Cardiac muscle cell (in vitro differentiated cells and primary cell): ENCODE data around the gene CLEC4M. TPM values are rescaled to one million over a fixed set of nuclear protein-coding genes. Genes with fewer than 3 reads are reported as not detected.
"Not testable (repeated sequence)": the region's sequence is repeated elsewhere in the genome, so short reads cannot be mapped to it uniquely, and the experiment has no call there.

Experiments
- DNase-seq, 2 donors: peaks; one replicate each; pipeline versions ENCODE4 v3.0.0 to v3.0.0-alpha.2; 2010 to 2017; ENCODE audit warnings: low read depth in 1 of 2, low spot score in 1 of 2
- H3K27ac ChIP-seq: fragments of 200-600 bp; sonication (generic); 2 replicates; pipeline ENCODE4 v1.5.1; 2016
- H3K27me3 ChIP-seq: fragments of 200-600 bp; sonication (generic); 2 replicates; pipeline ENCODE4 v1.6.0; 2016; ENCODE audit warnings: control low read depth
- H3K36me3 ChIP-seq: fragments of 200-600 bp; sonication (generic); 2 replicates; pipeline ENCODE4 v1.5.1; 2016; ENCODE audit warnings: control low read depth
- H3K4me1 ChIP-seq: fragments of 200-600 bp; sonication (generic); 2 replicates; pipeline ENCODE4 v1.8.1; 2017; ENCODE audit warnings: low read depth, mild to moderate bottlenecking, mixed run types
- H3K4me3 ChIP-seq: fragments of 200-600 bp; sonication (generic); 2 replicates; pipeline ENCODE4 v1.5.1; 2016; ENCODE audit warnings: mild to moderate bottlenecking
- H3K9me3 ChIP-seq: fragments of 200-600 bp; sonication (generic); 2 replicates; pipeline ENCODE4 v1.5.1; 2017; ENCODE audit warnings: low read depth, mild to moderate bottlenecking, control low read depth
- polyA plus RNA-seq: library from polyadenylated mRNA; unstranded; fragments of >200 nt; fragmentation: Nextera tagmentation; extraction: Ambion mirVana; gene quantifications from 2 replicates; pipeline ENCODE4 v1.2.1, GENCODE V29; 2016
- total RNA-seq: library from RNA; depleted of rRNA; stranded (reverse); fragments of >200 nt; gene quantifications from 2 replicates; pipeline ENCODE4 v1.2.3, GENCODE V29; 2016
- TF ChIP-seq, protein P1 (sequence below): IDR thresholded peaks from 2 replicates; pipeline ENCODE4 v1.5.1; 2012; ENCODE audit warnings: low read depth, mild to moderate bottlenecking, low read length

The CLEC4M gene
- total and polyA plus RNA-seq, 2 experiments from 2014 or later = 0.48 to 0.54 TPM

DNA sequence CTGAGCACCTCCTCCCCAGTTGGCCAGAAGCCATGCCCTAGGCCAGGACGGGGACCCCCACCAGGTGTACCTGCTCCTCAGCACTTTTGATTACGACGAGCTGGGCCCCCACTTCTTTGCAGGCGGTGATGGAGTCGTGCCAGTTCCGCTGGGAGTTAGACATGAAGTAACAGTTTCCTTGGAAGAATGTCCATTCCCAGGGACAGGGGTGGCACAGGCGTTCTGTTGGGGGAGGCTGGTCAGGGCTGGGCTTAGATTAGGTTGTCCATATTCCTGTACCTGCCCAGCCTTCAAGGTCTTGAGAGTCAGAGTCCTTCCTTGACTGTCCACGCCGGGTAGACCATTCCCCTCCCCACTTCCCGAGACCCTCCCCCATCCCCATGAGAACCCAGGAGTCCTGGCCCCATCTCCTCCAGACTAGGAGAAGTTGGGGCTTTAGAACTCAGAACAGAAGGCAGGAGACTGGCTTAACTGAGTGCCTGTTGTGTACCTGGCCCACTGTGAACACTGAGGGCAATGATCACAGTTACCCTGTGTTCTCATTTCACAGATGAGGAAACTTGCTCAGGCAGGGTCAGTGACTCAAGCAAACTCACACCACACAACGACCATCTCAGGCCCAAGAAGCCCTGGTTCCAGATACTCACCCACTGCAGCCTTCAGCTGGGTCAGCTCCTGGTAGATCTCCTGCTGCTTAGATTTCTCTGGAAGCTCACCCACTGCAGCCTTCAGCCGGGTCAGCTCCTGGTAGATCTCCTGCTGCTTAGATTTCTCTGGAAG, 18.0 kb upstream of the CLEC4M start:
- TF ChIP-seq, protein P1, sequence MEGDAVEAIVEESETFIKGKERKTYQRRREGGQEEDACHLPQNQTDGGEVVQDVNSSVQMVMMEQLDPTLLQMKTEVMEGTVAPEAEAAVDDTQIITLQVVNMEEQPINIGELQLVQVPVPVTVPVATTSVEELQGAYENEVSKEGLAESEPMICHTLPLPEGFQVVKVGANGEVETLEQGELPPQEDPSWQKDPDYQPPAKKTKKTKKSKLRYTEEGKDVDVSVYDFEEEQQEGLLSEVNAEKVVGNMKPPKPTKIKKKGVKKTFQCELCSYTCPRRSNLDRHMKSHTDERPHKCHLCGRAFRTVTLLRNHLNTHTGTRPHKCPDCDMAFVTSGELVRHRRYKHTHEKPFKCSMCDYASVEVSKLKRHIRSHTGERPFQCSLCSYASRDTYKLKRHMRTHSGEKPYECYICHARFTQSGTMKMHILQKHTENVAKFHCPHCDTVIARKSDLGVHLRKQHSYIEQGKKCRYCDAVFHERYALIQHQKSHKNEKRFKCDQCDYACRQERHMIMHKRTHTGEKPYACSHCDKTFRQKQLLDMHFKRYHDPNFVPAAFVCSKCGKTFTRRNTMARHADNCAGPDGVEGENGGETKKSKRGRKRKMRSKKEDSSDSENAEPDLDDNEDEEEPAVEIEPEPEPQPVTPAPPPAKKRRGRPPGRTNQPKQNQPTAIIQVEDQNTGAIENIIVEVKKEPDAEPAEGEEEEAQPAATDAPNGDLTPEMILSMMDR = no peak
- Histone ChIP-seq H3K27me3 (no peaks in the 10 kb centered on the region), H3K4me1 (no peaks in the 10 kb centered on the region), H3K9me3 (no peaks in the 10 kb centered on the region), H3K36me3 (no peaks in the 10 kb centered on the region), H3K27ac (no peak overlapping the region), H3K4me3 (no peak overlapping the region)
- DNase-seq = no peak

DNA sequence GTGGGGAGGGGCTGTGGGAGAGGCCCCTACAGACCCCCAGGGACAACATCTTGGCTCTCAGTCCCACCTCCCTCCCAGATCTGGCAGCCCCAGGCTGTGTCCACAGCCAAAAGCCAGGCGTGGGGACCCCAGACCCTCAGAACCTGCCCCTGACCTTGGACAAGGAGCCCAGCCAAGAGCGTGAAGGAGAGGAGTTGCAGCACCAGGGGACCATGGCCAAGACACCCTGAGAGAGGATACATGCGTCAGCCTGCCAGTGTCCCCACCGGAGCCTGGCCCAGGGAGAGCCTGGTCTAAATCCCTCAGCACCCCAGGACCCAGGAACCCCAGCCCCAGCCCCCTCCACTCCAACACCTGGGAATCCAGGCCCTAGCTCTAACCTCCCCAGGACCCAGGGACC, 16.7 kb upstream of the CLEC4M start:
- H3K36me3 ChIP-seq, DNase-seq, H3K27ac ChIP-seq, H3K27me3 ChIP-seq, H3K4me1 ChIP-seq, H3K9me3 ChIP-seq, H3K4me3 ChIP-seq: not testable (repeated sequence)

DNA sequence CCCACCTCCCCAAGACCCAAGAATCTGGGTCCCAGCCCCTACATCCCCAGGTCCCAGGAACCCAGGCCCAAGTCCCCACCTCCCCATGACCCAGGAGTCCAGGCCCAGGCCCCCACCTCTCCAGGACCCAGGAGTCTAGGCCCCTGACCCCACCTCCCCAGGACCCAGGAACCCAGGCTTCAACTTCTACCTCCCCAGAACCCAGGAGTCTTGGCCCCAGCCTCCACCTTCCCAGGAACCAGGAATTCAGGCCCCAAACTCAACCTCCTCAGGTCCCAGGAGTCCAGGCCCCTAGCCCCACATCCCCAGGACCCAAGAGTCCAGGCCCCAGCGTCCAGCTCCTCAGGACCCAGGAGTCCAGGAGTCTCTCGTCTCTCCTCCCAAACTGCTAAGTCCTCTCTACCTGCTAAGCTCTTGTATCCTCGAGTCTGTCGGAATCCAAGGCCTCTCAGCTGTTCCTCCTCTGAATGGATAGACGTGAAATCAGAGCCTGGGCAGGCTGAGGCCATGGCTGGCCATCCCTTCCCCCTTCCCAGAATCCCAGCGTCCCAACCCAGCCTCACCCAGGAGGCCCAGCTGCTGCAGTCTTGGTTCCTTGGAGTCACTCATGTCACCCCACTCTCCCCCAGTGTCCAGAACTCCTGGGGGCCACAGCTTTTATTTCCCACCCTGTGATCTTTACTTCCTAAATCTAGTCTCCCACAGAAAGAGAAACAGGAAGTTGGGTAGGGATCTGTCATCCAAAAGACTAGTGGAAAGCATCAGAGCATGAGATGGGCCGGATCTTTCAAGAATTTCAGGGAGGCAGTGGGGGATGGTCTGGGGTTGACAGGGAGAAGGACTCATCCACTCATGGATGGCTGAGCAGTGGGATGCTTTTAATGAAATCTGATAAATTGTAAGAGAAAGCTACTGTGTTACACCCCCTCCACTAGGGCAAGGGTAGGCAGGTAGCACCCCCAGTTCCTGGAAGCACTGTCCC, 15.8 kb upstream of the CLEC4M start, which contains the start of gene CD209:
Gene CD209, minus strand, starts transcription at position 632 of the 982 bp plus-strand sequence. Its CDS starts 23 bp downstream, at position 609.
- TF ChIP-seq, protein P1 = no peak
- H3K4me1 ChIP-seq = no peaks in the 10 kb centered on the region

DNA sequence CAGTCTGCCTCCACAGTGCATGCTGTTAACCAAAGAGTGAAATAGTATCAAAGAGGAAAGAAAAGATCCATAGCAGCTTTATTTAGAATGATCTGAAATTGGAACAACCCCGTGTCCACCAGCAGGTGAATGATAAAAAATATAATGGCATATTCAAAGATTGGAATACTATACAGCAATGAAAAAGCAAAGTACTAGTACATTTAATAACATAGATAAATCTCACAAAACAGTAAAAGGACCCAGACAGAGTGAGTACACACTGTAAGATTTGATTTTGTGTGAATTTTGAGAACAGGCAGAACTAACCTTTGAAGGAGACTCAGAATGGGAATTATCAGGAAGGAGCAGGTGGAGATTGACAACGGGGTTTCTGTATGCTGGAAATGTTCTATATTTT, 14.9 kb upstream of the CLEC4M start:
- Histone ChIP-seq H3K9me3 (no peaks in the 10 kb centered on the region), H3K27me3 (no peaks in the 10 kb centered on the region), H3K36me3 (no peaks in the 10 kb centered on the region), H3K4me3 (no peak overlapping the region), H3K27ac (no peak overlapping the region), H3K4me1 (no peaks in the 10 kb centered on the region)
- no peak for DNase-seq
- TF ChIP-seq, protein P1 = no peak

More for the DNA sequence above, 15.8 kb upstream of the CLEC4M start, which contains the start of gene CD209:
- Histone ChIP-seq H3K9me3 (no peaks in the 10 kb centered on the region), H3K36me3 (no peaks in the 10 kb centered on the region), H3K27me3 (no peaks in the 10 kb centered on the region), H3K4me3 (no peak within 1 kb of the TSS), H3K27ac (no peak within 1 kb of the TSS)
- DNase-seq = no peak

DNA sequence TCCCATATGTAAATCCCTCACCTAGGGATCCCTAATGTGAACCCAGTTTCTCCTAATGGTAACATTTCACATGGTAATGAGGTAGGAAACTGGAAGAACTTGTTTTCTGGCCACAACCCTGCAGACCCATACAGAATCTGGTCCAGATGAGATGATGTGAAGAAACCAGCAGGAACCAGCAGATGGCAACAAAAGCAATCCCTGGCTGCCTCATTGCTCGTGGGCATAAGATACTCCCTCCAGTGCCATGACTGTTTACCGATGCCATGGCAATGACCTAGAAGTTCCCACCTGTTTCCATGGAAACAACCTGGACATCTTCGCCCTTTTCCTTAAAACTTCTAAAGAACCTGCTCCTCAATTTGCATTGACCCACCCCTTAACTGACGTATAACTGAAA, 14.3 kb upstream of the CLEC4M start:
- H3K4me3 ChIP-seq = no peak overlapping the region
- no peaks in the 10 kb centered on the region for H3K27me3 ChIP-seq
- DNase-seq = peak in 1 of 2 donors; percentile 16
- no peak overlapping the region for H3K27ac ChIP-seq
- H3K36me3 ChIP-seq = no peaks in the 10 kb centered on the region
- no peaks in the 10 kb centered on the region for H3K9me3 ChIP-seq
- H3K4me1 ChIP-seq = no peaks in the 10 kb centered on the region
- TF ChIP-seq, protein P1 = no peak
